HG03159 (cell line): ENCODE data around the gene SLTM.
"Not testable (repeated sequence)": the region's sequence is repeated elsewhere in the genome, so short reads cannot be mapped to it uniquely, and the experiment has no call there.

ENCODE experiments used
- ATAC-seq: cut with Tn5 transposase; IDR thresholded peaks from one replicate; pipeline ENCODE4 v1.9.1; 2021; ENCODE audit warnings: mild to moderate bottlenecking, moderate library complexity; ENCODE audit not compliant: unreplicated experiment

Gene SLTM

DNA sequence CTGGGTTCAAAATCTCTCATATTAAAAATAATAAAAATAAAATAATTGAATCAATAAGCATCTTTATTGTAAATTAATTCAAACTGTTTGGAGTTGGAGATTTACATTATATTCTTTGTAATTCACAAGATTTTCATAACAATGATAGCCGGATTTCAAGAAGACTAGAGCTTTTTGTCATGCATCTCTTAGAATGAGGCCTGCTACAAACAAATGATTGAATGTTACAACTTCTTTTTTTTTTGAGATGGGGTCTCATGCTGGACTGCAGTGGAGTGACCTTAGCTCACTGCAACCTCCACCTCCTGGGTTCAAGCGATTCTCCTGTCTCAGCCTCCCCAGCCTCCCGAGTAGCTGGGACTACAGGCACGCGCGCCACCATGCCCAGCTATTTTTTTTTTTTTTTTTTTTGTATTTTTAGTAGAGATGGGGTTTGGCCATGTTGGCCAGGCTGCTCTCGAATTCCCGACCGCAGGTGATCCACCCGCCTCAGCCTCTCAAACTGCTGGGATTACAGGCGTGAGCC lies 3.5 kb downstream of the SLTM start:
- no peak for ATAC-seq

DNA sequence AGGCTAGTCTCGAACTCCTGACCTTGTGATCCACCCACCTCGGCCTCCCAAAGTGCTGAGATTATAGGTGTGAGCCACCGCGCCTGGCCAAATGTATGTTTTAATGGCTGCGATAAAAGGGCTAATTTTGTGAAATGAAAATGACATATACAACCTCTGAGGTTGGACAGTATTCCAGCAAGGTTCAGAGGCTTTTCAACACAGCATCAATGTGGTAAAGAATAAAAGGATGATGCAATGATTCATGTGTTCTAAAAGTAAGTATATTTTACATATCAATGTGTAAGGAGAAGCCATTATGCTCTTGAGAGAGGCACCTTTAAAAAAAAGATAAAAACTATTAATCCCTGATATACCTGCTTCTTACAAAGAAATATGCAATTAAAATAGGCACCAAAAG lies 6.7 kb downstream of the SLTM start:
- ATAC-seq: no peak

DNA sequence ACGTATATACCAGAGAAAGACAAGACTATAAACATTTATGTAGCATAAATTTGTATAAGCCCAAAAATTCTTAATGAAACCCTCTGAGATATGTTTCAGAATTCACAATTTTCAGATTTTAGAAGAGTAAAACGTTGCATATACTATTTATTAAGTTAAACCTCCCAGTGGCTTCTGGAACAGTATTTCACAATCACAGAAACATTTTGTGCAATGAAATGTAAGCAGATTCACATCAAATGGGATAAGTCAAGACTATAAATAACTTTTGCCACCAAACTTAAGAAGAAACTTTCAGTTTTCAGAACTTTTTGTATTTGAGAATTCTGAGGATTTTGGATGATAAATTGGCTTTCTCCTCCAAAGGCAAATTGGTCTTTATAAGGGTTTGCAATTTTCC lies 9.2 kb downstream of the SLTM start:
- ATAC-seq: no peak

DNA sequence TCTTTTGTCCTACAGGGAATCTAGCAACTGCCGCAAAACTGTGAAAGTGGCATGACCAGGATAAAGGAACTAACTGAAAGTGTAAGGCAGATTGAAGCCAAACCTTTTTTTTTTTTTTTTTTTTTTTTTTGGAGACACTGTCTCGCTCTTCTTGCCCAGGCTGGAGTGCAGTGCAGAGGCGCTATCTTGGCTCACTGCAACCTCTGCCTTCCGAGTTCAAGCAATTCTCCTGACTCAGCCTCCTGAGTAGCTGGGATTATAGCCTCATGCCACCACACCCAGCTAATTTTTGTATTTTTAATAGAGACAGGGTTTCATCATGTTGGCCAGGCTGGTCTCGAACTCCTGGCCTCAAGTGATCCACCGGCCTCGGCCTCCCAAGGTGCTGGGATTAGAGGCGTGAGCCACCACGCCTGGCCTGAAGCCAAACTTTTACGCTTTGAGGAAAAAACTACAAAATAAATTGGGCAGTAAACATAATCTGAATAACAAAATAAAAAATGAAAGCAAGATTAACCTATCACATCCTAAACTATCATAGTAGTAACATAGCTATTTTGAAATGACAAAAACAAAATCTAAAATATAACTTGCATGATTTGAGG lies 9.7 kb downstream of the SLTM start:
- no peak for ATAC-seq

DNA sequence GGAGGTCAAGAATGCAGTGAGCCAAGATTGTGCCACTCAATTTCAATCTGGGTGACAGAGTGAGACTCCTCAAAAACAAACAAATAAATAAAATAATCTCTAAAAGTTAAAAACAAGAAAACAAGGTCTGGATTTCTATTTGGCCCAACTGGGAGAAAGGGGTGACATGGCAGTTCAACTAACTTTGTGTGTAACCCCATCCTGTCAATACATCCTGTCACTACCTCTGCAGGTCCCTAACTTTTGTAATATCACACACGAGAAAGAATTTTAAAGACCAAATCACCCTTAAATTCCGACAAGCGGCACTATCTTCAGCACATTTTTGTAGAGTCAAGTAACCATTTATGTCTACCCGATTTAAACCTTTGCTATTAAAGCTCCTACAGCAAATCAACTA lies 10.2 kb downstream of the SLTM start:
- ATAC-seq: no peak

DNA sequence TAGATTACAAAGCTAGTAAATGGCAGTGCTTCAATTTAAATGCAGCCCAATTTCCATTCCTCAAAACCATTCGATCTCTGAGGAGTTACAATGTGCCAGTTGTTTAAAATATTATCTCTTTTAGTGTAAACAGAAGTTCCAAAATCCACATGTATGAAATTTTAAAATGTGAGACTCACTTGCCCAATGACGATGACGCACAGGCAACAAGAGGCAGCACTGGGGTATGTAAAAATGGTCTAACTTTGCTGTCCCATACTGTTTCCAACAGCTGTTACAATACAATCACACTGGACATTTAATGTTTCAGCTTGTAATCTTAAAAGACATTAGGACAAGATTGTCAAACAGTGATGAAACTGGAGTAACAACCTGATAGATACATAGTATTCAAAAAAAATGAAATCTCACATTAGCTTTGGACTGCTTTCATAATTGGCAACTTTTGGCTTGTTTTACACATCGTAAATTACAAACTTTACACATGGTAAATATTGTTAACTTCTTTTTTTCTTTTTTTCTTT lies 12.2 kb downstream of the SLTM start:
- no peak for ATAC-seq

DNA sequence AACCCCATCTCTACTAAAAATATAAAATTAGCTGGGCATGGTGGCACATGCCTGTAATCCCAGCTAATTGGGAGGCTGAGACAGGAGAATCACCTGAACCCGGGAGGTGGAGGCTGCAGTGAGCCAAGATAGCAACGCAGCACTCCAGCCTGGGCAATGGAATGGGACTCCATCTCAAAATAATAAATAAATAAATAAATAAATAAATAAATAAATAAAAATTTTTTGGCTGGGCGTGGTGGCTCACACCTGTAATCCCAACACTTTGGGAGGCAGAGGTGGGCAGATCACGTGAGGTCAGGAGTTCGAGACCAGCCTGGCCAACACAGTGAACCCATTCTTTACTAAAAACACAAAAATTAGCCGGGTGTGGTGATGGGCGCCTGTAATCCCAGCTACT lies 13.0 kb downstream of the SLTM start:
- not testable (repeated sequence) for ATAC-seq

DNA sequence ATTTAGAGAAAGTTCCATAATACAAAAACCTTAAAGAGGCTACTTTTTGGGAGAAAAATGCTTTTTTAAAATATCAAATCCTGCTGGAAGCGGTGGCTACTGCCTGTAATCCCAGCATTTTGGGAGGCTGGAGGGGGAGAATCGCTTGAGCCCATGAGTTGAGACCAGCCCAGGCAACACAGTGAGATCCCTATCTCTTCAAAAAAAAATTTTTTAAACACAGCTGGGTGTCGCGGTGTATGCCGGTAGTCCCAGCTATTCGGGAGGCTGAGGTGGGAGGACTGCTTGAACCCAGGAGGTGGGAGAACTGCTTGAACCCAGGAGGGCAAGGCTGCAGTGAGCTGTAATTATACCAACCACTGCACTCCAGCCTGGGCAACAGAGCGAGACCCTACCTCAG lies 14.2 kb downstream of the SLTM start:
- ATAC-seq: no peak

DNA sequence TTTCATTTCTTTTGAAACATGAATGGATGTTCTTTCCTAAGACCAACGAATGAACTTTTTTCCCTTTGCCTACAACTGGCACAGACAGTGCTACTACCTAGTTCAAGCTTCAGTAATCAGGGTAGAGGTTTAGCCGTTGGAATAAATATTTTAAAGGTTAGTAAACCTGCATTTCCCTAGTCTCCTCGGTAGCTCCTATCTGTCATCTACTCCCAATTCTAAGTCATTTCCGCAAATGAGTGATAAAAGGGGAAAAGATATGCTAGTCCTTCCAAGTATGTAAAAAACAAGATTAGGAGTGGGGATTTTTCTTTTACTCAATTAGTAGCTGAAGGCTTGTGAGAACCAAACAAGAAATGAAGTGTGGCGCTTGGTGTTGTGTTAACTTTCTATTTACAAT lies 15.2 kb downstream of the SLTM start:
- no peak for ATAC-seq

DNA sequence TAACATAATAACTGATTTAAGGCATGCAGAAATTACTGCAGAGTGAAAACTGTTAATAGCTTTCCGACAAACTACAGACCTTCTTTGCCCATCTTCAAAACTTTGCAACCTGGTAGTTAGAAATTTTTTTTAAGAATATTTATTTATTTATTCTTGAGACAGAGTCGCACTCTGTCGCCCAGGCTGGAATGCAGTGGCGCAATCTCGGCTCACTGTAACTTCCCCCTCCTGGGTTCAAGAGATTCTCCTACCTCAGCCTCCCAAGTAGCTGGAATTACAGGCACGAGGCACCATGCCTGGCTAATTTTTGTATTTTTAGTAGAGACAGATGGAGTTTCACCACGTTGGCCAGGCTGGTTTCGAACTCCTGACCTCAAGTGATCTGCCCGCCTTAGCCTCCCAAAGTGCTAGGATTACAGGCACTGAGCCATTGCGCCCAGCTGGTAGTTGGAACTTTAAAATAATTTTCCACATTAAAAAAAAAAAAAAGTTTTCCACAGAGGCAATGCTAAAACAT lies 15.8 kb downstream of the SLTM start:
- not testable (repeated sequence) for ATAC-seq

DNA sequence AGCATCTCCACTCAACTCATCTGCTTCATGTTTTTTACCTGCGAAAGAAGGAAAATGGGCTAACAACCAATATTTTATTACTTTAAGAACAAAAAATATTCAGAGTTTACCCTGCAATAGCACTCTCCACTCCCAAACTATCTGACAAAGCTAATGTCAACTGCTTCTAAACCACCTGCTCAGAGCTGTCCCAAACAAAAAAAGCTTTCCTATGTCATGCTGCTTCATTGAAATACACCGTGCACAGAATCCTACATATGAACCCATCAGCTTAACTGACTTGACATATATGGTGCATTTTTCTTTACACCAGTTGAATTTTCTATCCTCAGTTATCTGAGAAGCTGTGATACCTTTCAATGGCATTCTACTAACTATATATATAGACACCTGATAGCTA lies 16.5 kb downstream of the SLTM start:
- no peak for ATAC-seq

DNA sequence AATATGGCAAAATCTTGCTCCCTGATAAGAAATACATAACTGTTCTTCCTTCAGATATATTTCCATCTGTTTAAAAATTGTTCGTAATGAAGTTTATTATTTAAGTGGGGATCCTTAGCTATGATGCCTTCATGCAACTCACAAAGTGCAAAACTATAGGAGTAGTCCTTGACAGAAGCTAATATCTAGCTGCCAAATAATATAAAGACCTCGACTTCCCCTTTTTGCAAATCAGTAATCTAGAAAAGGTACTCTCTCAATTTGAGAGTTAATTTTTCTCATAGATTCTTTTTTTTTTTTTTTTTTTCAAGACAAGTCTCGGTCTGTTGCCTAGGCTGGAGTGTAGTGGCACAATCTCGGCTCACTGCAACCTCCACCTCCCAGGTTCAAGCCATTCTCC lies 23.0 kb downstream of the SLTM start:
- ATAC-seq: no peak

DNA sequence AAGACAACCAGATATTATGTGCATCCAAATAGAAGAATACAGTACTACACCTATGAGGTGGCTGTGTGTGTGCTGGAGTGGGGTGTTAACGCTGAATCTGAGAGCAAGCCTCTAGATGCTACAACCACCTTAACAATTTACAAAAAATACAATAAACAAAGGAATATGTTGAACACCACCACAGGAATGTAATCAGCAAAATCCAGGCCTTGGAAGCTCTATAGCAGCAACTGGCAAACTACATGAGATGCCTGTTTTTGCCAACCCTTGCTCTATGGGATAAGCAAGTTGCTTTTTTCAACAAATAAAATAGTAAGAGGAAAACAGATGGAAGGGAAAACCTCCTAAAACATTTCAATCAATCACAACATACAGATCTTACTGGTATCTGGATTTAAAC lies 23.9 kb downstream of the SLTM start:
- ATAC-seq: no peak

DNA sequence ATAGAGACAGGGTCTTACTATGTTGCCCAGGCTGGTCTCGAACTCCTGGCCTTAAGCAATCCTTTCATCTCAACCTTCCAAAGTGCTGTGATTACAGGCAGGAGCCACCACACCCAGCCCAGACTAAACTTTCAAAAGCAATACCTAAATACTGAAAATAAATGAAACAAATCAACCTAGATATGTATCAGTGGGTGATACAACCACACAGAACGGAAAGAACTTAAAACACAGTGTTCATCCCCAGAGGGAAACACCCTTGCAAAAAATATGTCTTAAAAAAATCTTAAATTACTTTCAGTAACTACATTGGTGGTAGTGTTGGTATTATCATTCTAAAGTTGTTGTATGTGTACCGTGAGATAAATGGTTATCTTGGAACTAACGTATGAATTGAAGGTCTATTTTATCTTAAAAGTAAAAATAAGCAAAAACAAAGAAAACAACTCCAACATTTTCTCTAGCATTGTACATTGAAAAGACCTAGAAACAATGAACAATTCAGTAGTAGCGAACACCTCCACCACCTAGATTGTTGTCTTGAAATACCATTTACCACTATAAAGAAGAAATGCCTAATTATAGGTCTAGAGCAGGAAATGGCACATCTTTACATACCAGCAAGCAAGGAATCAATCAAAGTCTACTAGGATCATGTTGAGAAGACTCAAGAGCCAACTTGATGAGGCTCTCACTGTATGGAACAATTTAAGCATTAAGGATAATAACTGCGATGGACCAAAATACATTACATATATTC lies 24.7 kb downstream of the SLTM start:
- no peak for ATAC-seq

DNA sequence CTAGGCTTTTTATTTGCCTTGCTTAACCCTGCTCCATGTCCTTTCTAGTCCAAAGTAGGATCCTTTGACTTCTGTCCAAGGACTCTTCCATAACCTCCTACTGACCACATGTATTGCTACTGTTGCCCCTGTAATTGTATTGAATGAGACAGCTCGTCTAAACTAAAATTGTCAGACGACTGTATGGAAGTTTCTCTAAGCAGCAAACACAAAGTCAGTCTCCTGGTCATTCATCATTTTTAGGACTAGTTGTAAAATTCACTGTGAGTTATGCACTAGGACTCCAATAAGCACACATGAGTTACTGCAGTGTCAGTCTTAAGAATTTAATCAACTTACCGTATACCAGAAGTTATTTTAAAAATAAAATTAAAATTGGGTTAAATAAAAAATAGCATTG lies 32.8 kb downstream of the SLTM start:
- ATAC-seq: no peak

DNA sequence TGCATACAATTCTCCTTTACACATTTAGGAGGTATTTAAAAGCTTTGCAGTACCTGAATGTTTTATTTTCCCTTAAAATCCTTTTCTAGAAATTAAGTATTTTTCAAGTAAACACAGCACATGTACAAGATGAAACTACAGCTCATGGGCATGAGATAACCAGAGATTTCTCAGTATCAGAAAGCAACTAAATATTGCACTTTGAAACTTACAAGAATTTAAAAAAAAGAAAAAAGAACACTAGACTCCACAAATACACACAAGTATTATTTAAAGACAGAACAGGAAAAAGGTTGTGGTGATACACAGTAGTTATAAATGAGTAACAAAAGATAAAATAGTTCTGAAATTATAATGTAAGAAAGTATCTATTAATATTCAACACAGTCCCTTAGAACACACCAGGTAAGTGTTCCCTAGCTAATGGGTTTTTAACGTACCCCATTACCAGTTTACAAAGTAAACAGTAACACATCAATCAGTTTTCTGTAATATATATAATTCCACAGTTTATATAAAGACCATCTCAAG lies 35.3 kb downstream of the SLTM start:
- ATAC-seq: no peak

DNA sequence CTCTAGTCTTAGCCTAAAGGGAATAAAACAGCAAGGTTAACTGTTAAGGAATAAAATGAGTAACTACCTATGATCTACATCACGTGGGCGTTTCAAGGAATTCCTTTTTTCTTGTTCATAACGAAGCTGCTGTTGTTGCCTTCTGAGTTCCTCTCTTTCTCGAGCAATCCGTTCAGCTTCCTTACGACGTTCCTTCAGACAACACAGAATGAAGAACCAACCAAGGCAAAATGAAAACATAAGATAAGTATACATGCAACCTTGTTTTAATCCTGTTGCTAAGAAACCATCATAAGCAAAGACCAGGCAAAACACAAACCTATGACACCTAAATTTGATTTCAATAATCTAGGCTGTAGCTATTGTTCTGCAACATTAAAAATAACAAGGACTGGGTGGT lies 44.1 kb downstream of the SLTM start:
- ATAC-seq: no peak

DNA sequence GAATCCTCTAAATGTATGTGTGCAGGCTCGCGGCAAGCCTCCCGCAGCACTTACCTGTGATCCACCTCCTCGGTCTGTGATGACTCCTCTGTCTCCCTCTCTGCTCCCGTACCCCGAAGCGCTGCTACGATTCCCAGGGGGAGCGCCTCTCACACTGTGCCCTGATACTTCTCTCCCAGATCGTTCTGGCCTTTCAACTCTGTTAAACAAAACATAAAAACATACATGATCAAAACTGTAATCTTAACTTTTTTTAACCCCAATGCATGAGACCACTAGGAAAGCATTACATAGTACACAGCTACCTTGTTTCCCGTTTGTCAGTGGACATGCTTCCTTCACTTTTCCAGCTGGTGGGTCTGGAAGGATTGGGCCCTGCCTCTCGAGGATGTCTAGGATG lies 46.6 kb downstream of the SLTM start:
- no peak for ATAC-seq

DNA sequence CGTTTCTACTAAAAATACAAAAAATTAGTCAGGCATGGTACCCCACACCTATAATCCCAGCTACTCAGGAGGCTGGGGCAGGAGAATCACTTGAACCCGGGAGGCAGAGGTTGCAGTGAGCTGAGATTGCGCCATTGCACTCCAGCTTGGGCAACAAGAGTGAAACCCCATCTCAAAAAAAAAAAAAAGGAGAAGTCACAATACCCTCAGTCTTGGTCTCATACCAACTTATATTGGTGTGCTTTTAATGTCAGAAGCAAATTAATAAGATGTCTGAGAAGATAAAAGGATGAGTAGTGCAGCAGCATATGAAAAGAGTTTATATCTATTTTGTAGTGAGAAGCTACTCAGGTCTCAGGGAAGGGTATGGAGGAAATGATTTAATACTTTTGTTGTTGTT lies 49.6 kb downstream of the SLTM start:
- not testable (repeated sequence) for ATAC-seq

DNA sequence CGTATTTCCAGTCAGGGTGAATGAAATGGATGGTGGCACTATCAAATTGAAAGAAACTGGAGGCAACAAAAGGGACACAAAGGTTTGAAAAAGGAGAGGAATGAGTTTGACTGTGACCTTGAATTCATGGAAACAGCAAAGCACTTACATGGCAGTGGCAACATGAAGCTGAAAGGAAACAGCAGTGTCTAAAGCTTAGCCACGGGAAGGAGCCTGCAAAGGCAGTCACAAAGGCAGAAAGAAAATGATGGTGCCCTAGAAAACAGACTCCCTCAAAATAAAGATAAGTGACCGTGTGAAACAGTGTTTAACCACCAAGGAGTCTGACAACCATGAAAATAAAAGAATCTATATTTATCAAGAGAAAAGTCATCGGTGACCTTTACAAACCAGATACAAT lies 51.2 kb downstream of the SLTM start:
- no peak for ATAC-seq

DNA sequence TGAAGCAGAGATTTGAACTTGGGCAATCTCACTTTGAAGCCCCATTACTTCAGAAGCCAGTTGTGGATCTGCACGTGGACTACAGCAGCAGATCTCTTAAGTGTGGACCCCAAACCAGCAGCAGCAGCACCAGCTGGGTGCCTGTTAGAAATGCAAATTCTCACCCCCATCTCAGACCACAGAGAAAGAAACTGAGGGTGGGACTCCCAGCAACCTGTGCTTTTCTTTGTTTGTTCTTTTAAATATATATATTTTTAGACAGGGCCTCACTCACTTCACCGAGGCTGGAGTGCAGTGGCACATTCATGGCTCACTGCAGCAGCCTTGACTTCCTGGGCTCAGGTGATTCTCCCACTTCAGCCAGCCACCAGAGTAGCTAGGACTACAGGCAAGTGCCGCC lies 53.2 kb downstream of the SLTM start:
- ATAC-seq: no peak
